Lower lobe of right lung (tissue), 2 donors: ENCODE results near the gene STBD1. TPM values are rescaled to one million over a fixed set of nuclear protein-coding genes. Genes with fewer than 3 reads are reported as not detected.
"Not testable (repeated sequence)": the region's sequence is repeated elsewhere in the genome, so short reads cannot be mapped to it uniquely, and the experiment has no call there.

Experiments used
- ATAC-seq, 2 donors: fragments of 200-7000 bp; cut with Tn5 transposase; one replicate each; pipeline ENCODE4 v1.9.1; 2020 to 2022; ENCODE audit warnings: mild to moderate bottlenecking in 2 of 2, moderate library complexity in 2 of 2
- DNase-seq: peaks from one replicate; pipeline ENCODE4 v3.0.0-alpha.2; 2020
- H3K27ac ChIP-seq: fragments of 200-600 bp; one replicate; pipeline ENCODE4 v1.8.0; 2022
- H3K27me3 ChIP-seq: fragments of 200-600 bp; one replicate; pipeline ENCODE4 v1.8.0; 2022; ENCODE audit warnings: low read depth
- H3K36me3 ChIP-seq: fragments of 200-600 bp; one replicate; pipeline ENCODE4 v1.8.0; 2022; ENCODE audit warnings: mild to moderate bottlenecking
- H3K4me1 ChIP-seq: fragments of 200-600 bp; one replicate; pipeline ENCODE4 v1.8.0; 2022
- H3K4me3 ChIP-seq: fragments of 200-600 bp; one replicate; pipeline ENCODE4 v1.8.0; 2022; ENCODE audit warnings: mild to moderate bottlenecking
- H3K9me3 ChIP-seq: fragments of 200-600 bp; one replicate; pipeline ENCODE4 v1.8.0; 2022
- intact Hi-C: fragments of 100-400 bp; cut with DNase I; formaldehyde crosslinking; loops from one replicate; pipeline ENCODE4 v1.11.0; 2022
- total RNA-seq: library from RNA; stranded (reverse); fragmentation: NEBNext Ultra II Directional; extraction: Animal tissue kit (Norgen Biotek cat#: 25700); gene quantifications from one replicate; pipeline ENCODE4 v1.2.1, GENCODE V29; 2021
- TF ChIP-seq, protein P1 (sequence below): fragments of 200-600 bp; IDR thresholded peaks from one replicate; pipeline ENCODE4 v1.8.0; 2022; ENCODE audit warnings: antibody characterized with exemption, mild to moderate bottlenecking
- donor health status: DM: no; HTN: yes; CAD: no; lungs with severe emphysema.

The STBD1 gene
- total RNA-seq, 1 donor from 2014 or later, result 5.5 TPM

DNA sequence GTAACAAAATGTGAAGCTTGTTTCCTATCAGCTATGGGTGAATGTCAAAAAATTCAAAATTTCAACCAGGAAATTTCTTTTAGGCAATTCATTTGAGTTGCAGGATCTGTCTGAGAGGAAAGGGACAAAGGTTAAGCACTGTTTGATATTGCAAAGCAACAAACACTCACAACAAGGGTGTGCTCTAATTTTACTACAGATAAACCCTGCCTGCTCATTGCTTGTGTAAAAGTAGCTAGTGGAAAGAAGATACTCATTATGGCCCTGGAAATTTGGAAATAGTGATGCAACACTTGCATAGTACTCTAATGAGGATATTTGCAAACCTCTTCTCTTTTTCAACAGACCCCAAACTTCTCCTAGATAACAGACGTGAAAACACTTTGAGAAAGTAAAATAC lies 27.9 kb upstream of the STBD1 start:
- no peaks in the 10 kb centered on the region for H3K36me3 ChIP-seq
- no peaks in the 10 kb centered on the region for H3K9me3 ChIP-seq
- H3K27me3 ChIP-seq, result no peaks in the 10 kb centered on the region
- no peaks in the 10 kb centered on the region for H3K4me1 ChIP-seq
- no peak overlapping the region for H3K27ac ChIP-seq
- ATAC-seq, result no peak
- no peak overlapping the region for H3K4me3 ChIP-seq
- intact Hi-C loops, result no loop called here
- TF ChIP-seq, protein P1, sequence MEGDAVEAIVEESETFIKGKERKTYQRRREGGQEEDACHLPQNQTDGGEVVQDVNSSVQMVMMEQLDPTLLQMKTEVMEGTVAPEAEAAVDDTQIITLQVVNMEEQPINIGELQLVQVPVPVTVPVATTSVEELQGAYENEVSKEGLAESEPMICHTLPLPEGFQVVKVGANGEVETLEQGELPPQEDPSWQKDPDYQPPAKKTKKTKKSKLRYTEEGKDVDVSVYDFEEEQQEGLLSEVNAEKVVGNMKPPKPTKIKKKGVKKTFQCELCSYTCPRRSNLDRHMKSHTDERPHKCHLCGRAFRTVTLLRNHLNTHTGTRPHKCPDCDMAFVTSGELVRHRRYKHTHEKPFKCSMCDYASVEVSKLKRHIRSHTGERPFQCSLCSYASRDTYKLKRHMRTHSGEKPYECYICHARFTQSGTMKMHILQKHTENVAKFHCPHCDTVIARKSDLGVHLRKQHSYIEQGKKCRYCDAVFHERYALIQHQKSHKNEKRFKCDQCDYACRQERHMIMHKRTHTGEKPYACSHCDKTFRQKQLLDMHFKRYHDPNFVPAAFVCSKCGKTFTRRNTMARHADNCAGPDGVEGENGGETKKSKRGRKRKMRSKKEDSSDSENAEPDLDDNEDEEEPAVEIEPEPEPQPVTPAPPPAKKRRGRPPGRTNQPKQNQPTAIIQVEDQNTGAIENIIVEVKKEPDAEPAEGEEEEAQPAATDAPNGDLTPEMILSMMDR, result no peak
- DNase-seq, result no peak

DNA sequence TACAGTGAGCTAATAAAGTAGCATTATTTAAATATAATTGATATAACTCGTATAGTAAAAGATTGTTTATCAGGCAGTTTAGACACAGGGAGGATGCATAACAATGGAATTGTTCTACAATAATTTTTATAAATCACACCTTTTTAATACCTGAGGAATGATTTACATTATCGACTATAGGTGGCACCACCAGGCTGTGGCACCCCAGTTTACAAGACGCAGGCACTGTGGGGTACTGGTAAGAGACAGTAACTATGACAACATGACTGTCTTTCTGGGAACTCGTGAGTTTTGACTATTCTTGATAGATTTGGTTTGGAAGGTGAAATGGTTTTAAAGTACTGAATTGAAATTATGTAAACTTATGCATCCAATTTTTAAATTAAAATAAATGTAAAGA lies 27.1 kb upstream of the STBD1 start:
- Histone ChIP-seq H3K4me3 (no peak overlapping the region), H3K36me3 (no peaks in the 10 kb centered on the region), H3K27ac (no peak overlapping the region), H3K27me3 (no peaks in the 10 kb centered on the region), H3K9me3 (no peaks in the 10 kb centered on the region), H3K4me1 (no peaks in the 10 kb centered on the region)
- TF ChIP-seq, protein P1, result no peak
- intact Hi-C loops, result no loop called here
- DNase-seq, result no peak
- no peak for ATAC-seq

DNA sequence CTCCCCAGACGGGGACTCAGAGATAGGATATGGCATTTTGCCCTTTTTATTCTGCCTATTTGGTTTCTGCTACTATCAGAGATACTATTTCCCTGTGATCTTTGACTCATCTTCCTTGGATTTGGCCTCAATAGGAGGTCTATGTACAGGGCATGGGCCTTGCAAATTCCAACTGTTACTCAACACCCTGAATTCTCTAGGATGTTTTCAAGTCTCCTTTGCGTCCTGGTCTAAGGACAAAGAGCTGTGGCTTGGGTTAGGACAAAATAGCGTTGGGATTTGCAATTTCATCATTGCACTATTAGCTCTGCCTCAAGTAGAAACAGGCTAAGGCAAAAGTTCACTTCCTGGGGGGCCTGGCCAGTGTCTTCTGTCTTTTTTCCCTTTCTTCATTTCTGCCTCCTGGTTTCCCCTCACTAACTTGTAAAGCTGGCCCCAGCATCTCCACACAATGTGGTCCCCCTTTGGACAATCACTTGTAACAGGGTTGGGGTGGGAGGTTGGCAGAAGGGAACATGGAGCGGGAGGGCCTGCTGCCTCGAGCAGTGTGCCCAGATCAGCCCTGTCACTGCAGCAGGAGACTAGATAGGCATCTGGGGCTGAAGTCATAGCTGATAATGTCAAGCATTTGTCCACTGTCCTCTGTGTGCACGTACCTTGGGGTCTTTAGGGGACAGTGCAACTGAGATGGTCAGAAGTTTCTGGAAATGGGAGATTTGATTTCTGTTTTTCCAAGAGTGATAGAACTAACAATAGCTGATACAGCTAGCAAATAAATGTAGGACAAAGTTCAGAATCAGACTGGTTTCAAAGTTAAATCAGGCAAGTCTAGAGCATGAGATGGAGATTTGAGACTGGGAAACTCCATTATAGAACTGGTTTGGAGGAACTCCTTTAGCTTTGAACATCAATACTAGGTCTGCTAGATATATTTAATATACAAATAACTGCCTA lies 25.8 kb upstream of the STBD1 start:
- intact Hi-C loops, result no loop called here
- Histone ChIP-seq H3K4me3 (no peak overlapping the region), H3K9me3 (no peaks in the 10 kb centered on the region), H3K27ac (no peak overlapping the region), H3K27me3 (no peaks in the 10 kb centered on the region), H3K36me3 (no peaks in the 10 kb centered on the region), H3K4me1 (no peaks in the 10 kb centered on the region)
- TF ChIP-seq, protein P1, result no peak
- DNase-seq, result no peak
- ATAC-seq, result peak in 1 of 2 donors; percentile 30

DNA sequence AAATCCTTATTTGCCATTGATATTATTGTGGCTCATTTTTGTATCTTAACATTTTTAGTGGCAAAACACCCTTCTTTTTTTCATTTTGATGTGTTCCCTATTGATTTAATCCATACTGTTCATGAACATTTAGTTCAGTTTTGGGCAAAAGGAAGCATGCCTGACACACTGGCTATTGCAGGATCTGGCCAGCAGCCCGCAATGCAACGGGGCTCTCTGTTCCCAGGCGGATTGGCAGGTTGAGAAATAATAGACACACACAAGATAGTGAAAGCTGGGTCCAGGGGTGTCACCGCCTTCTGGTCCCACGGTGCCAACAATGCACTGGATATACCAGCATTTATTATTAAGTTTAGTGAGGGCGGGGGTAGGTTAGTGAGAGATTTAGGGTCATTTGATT lies 24.9 kb upstream of the STBD1 start:
- ATAC-seq, H3K27ac ChIP-seq: not testable (repeated sequence)

DNA sequence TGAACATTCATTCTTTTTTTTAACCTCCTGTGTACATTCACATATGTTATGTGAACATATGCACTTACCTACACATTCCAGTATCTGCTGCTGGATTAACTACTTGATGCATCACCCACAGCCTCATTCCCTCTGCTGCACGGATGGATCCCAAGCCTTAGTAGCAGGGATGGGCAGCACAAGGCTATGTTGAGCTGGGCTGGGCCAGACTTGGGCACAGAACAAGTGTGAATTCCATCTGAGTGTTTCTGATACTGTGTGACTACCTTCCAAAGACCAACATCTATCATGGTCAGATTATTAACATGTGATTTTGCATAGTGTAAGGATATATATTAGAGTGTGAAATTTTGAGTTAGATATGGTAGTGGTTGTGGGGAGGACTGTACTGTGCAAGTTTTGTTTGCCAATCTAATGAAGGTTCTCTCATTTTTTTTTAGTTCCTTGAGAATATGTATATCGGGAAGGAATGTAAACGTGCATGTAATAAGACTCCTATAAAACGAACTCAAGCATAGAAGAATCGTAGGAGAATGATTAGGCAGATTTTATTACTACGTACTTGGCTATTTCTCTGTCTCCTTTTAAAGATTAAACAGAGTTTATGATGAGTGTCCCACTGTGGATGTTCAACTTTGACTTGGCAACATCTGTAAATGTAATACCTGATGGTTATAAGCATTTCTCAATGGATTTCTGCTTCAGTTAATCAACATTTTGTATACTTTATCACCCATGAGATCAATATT lies 23.4 kb upstream of the STBD1 start:
- ATAC-seq, result no peak

More for the DNA sequence above, 24.9 kb upstream of the STBD1 start:
- H3K4me3 ChIP-seq, DNase-seq, intact Hi-C loops, H3K4me1 ChIP-seq, H3K9me3 ChIP-seq, H3K27me3 ChIP-seq, H3K36me3 ChIP-seq: not testable (repeated sequence)

More for the DNA sequence above, 23.4 kb upstream of the STBD1 start:
- intact Hi-C loops, result no loop called here
- DNase-seq, result no peak
- H3K27me3 ChIP-seq, result no peaks in the 10 kb centered on the region
- peaks cover 5% of the 10 kb centered on the region for H3K9me3 ChIP-seq
- no peak overlapping the region for H3K27ac ChIP-seq
- no peaks in the 10 kb centered on the region for H3K36me3 ChIP-seq
- no peak overlapping the region for H3K4me3 ChIP-seq
- no peaks in the 10 kb centered on the region for H3K4me1 ChIP-seq
- TF ChIP-seq, protein P1, result no peak
